Endothelial cell of umbilical vein (primary cell): ENCODE measurements around the gene SHFL. TPM values are rescaled to one million over a fixed set of nuclear protein-coding genes. Genes with fewer than 3 reads are reported as not detected.

Source experiments
- BruUV-seq: library from RNA; stranded (reverse); fragments of 400-500 nt; replicated peaks from 2 replicates; lab custom pipeline; 2021; lab: Mats Ljungman, UMichigan
- CTCF ChIA-PET: fragments of 300-600, 350-600 bp; sonication (Branson Sonifier 250); formaldehyde crosslinking; loops from one replicate; lab custom pipeline; 2021; ENCODE audit warnings: antibody characterized with exemption, inconsistent platforms; lab: Charles Lee
- POLR2A ChIA-PET: fragments of 300-600, 350-600 bp; sonication (Branson Sonifier 250); formaldehyde crosslinking; loops from one replicate; lab custom pipeline; 2021; ENCODE audit warnings: antibody characterized with exemption, inconsistent platforms; lab: Charles Lee
- DNase-seq: peaks from one replicate; pipeline ENCODE4 v3.0.0-alpha.2; 2011; ENCODE audit warnings: low read depth, low spot score
- FAIRE-seq: peaks from 2 replicates; lab custom pipeline; 2011; peaks lifted over from hg19 to GRCh38; lab: Jason Lieb, UNC
- H2AFZ ChIP-seq: 2 replicates; pipeline ENCODE4 v1.6.0; 2012; ENCODE audit warnings: low read depth, low read length, control low read depth, inconsistent platforms
- H3K27ac ChIP-seq: 2 replicates; pipeline ENCODE4 v1.5.1; 2011; ENCODE audit warnings: low read depth, mild to moderate bottlenecking, control low read depth, low read length, moderate library complexity; ENCODE audit not compliant: insufficient read depth
- H3K27me3 ChIP-seq, 2 experiments: 2 replicates each; pipeline versions ENCODE4 v1.6.0 to v1.6.1; 2011; ENCODE audit warnings: low read length in 2 of 2, mixed read lengths in 1 of 2; ENCODE audit not compliant: control insufficient read depth in 2 of 2, insufficient read depth in 2 of 2
- H3K36me3 ChIP-seq, 2 experiments: 2 replicates in 1 of 2; 3 replicates in 1 of 2; pipeline ENCODE4 v1.5.1; 2011; ENCODE audit warnings: low read length in 2 of 2, mild to moderate bottlenecking in 1 of 2, moderate library complexity in 1 of 2; ENCODE audit not compliant: control insufficient read depth in 2 of 2, insufficient read depth in 2 of 2; ENCODE audit errors: extremely low read depth in 1 of 2
- H3K4me1 ChIP-seq: 3 replicates; pipeline ENCODE4 v1.5.1; 2011; ENCODE audit warnings: mild to moderate bottlenecking, low read length; ENCODE audit not compliant: control insufficient read depth, insufficient read depth; ENCODE audit errors: extremely low read depth
- H3K4me2 ChIP-seq: 2 replicates; pipeline ENCODE4 v1.6.1; 2011; ENCODE audit warnings: low read length, control low read depth, mixed read lengths; ENCODE audit not compliant: insufficient read depth
- H3K4me3 ChIP-seq, 3 experiments: fragments of 200-600 bp in 1 of 3; sonication (generic), shearing (Covaris generic) in 1 of 3; replicated peaks in 1 of 3; 2 replicates each; pipeline ENCODE4 v1.5.1; 2011 to 2016; ENCODE audit warnings: control low read depth in 3 of 3, low read length in 3 of 3, mild to moderate bottlenecking in 2 of 3, inconsistent platforms in 1 of 3, low read depth in 1 of 3, moderate library complexity in 1 of 3; ENCODE audit not compliant: insufficient read depth in 1 of 3
- H3K79me2 ChIP-seq: 2 replicates; pipeline ENCODE4 v1.6.0; 2012; ENCODE audit warnings: low read length, inconsistent platforms; ENCODE audit not compliant: control insufficient read depth, insufficient read depth
- H3K9ac ChIP-seq: replicated peaks from 2 replicates; pipeline ENCODE3; 2011; ENCODE audit warnings: low read length, control low read depth; ENCODE audit not compliant: insufficient read depth; ENCODE audit errors: extremely low read depth
- H3K9me1 ChIP-seq: replicated peaks from 3 replicates; pipeline ENCODE4 v1.6.0; 2011; ENCODE audit warnings: mild to moderate bottlenecking, low read length; ENCODE audit not compliant: control insufficient read depth, insufficient read depth; ENCODE audit errors: extremely low read depth
- H3K9me3 ChIP-seq: replicated peaks from 2 replicates; pipeline ENCODE4 v1.5.1; 2012; ENCODE audit warnings: low read length, inconsistent platforms; ENCODE audit not compliant: control insufficient read depth, insufficient read depth
- H4K20me1 ChIP-seq: replicated peaks from 2 replicates; pipeline ENCODE3; 2011; ENCODE audit warnings: mild to moderate bottlenecking, low read length; ENCODE audit not compliant: control insufficient read depth, insufficient read depth; ENCODE audit errors: extremely low read depth
- CTCF ChIP-seq, 2 donors: IDR thresholded peaks; 1 replicate in 1 of 2; 2 replicates in 1 of 2; pipeline ENCODE4 v1.5.1; 2011; ENCODE audit warnings: low read length in 2 of 2, mild to moderate bottlenecking in 2 of 2, moderate library complexity in 2 of 2, control low read depth in 1 of 2, inconsistent platforms in 1 of 2, low read depth in 1 of 2; ENCODE audit not compliant: insufficient read depth in 1 of 2; ENCODE audit errors: extremely low read depth in 1 of 2
- EZH2 ChIP-seq: IDR thresholded peaks from 2 replicates; pipeline ENCODE4 v1.6.1; 2012; ENCODE audit warnings: borderline replicate concordance, low read depth, mild to moderate bottlenecking, moderate library complexity, low read length, inconsistent platforms; ENCODE audit not compliant: severe bottlenecking
- FOS ChIP-seq: IDR thresholded peaks from 2 replicates; pipeline ENCODE4 v1.6.1; 2011; ENCODE audit warnings: mild to moderate bottlenecking, low read length, moderate library complexity, borderline replicate concordance; ENCODE audit not compliant: insufficient read depth
- GATA2 ChIP-seq: IDR thresholded peaks from 2 replicates; pipeline ENCODE4 v1.7.0; 2011; ENCODE audit warnings: low read depth, mild to moderate bottlenecking, moderate library complexity, mixed read lengths, low read length; ENCODE audit not compliant: insufficient read length, insufficient read depth
- JUN ChIP-seq: IDR thresholded peaks from 2 replicates; pipeline ENCODE4 v1.6.1; 2011; ENCODE audit warnings: borderline replicate concordance, low read depth; ENCODE audit not compliant: insufficient read length, insufficient read depth
- MAX ChIP-seq: IDR thresholded peaks from 2 replicates; pipeline ENCODE4 v1.6.1; 2011; ENCODE audit not compliant: insufficient read depth, insufficient read length
- MYC ChIP-seq: IDR thresholded peaks from one replicate; pipeline ENCODE4 v1.6.1; 2011; ENCODE audit warnings: mild to moderate bottlenecking, low read depth, low read length
- POLR2A ChIP-seq: IDR thresholded peaks from 2 replicates; pipeline ENCODE4 v1.6.1; 2012; ENCODE audit warnings: low read depth, mild to moderate bottlenecking, control low read depth, low read length
- POLR2AphosphoS5 ChIP-seq: IDR thresholded peaks from 2 replicates; pipeline ENCODE4 v1.6.1; 2012; ENCODE audit warnings: low read depth, mild to moderate bottlenecking, control low read depth, low read length, moderate library complexity; ENCODE audit not compliant: insufficient read depth
- dilution Hi-C: fragments of 300-500 bp; cut with MboI; formaldehyde crosslinking; loops from one replicate; pipeline ENCODE4 v1.15.0; 2019; ENCODE audit warnings: low sequenced_read_pairs; ENCODE audit not compliant: extremely low pct_ligation_motif_present
- intact Hi-C: fragments of 100-400 bp; cut with micrococcal nuclease; formaldehyde crosslinking; loops from one replicate; pipeline ENCODE4 v1.10.0; 2022
- polyA plus RNA-seq, 4 experiments: library from polyadenylated mRNA; depleted of rRNA in 3 of 4; stranded (reverse) in 3 of 4; unstranded in 1 of 4; fragments of >200 nt; gene quantifications; 2 replicates each; pipeline versions ENCODE4 v1.2.1 to v1.2.3, GENCODE V29; 2011 to 2012; ENCODE audit warnings: missing spikeins in 1 of 4
- total RNA-seq: library from RNA; stranded (reverse); gene quantifications from 2 replicates; pipeline ENCODE4 v1.2.3, GENCODE V29; 2021

Gene SHFL
- total and polyA plus RNA-seq, 2 donors (not counting 3 experiments of a cell fraction or from before 2014, with no cell fraction given), result 34.4 to 36.9 TPM

GRCh38 chr19:10133596-10133995 is 47.5 kb downstream of the SHFL start:
- H3K27ac ChIP-seq, result no peak overlapping the region
- H3K4me1 ChIP-seq, result no peaks in the 10 kb centered on the region
- no peaks in the 10 kb centered on the region for H3K9me1 ChIP-seq
- intact Hi-C loops, result no loop called here
- H3K36me3 ChIP-seq, result peaks cover 6 to 40% of the 10 kb centered on the region in 2 experiments
- no peak for TF ChIP-seq JUN
- TF ChIP-seq MAX, result no peak
- no peak for TF ChIP-seq FOS
- TF ChIP-seq CTCF (IDR thresholded peaks at IDR 0.05; ENCODE audit: extremely low read depth in 1 of 2, insufficient read depth in 1 of 2, low read depth in 1 of 2, low read length in 2 of 2), result no peak
- no peak for TF ChIP-seq POLR2AphosphoS5
- no peak for TF ChIP-seq GATA2
- TF ChIP-seq EZH2, result no peak
- no peak for TF ChIP-seq POLR2A
- no peak for TF ChIP-seq MYC
- DNase-seq, result no peak
- no peak overlapping the region for H3K4me2 ChIP-seq
- no peaks in the 10 kb centered on the region for H3K79me2 ChIP-seq
- no peak overlapping the region for H3K9ac ChIP-seq
- dilution Hi-C loops, result no loop called here
- no TSS peak for BruUV-seq
- CTCF ChIA-PET, result interaction anchor here (1.5 kb wide), 1 partner anchor 13 kb away, joined by 5 read pairs; no protein-coding TSS in a partner anchor
- H2AFZ ChIP-seq, result no peak overlapping the region
- H3K9me3 ChIP-seq, result no peaks in the 10 kb centered on the region
- H4K20me1 ChIP-seq, result no peaks in the 10 kb centered on the region
- H3K27me3 ChIP-seq, result no peaks in the 10 kb centered on the region
- no peak overlapping the region for H3K4me3 ChIP-seq
- POLR2A ChIA-PET, result no interaction called here
- FAIRE-seq, result no peak
